ENCODE data around the gene DIRAS1.

The DIRAS1 gene

DNA sequence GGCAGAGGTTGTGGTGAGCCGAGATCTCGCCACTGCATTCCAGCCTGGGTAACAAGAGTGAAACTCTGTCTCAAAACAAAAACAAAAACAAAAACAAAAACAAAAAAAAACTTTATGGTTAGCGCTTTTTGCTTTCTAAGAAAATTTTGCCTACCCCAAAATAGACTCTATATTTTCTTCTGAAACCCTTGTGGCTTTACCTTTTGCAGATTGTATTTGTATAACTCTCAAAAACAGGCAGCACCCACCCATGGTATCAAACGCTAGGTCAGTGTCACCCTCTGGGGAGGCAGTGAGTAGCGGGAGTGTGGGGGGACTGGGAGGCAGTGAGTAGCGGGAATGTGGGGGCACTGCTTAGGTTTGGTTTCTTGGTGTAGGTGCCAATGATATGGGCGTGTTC lies 26.2 kb upstream of the DIRAS1 start:
- TF ChIP-seq EGR1 (IDR thresholded peaks at IDR 0.05) = no peak
- TF ChIP-seq CEBPB (IDR thresholded peaks at IDR 0.05) = no peak
- no peak for TF ChIP-seq TCF12 (IDR thresholded peaks at IDR 0.05; ENCODE audit: low read depth)
- TF ChIP-seq TEAD4 (IDR thresholded peaks at IDR 0.05) = no peak
- TF ChIP-seq, protein P1, sequence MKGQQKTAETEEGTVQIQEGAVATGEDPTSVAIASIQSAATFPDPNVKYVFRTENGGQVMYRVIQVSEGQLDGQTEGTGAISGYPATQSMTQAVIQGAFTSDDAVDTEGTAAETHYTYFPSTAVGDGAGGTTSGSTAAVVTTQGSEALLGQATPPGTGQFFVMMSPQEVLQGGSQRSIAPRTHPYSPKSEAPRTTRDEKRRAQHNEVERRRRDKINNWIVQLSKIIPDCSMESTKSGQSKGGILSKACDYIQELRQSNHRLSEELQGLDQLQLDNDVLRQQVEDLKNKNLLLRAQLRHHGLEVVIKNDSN (IDR thresholded peaks at IDR 0.05) = no peak
- no peak for TF ChIP-seq FOXM1 (IDR thresholded peaks at IDR 0.05; ENCODE audit: borderline replicate concordance, low read depth)
- TF ChIP-seq YY1 (IDR thresholded peaks at IDR 0.05; ENCODE audit: low read depth) = no peak

DNA sequence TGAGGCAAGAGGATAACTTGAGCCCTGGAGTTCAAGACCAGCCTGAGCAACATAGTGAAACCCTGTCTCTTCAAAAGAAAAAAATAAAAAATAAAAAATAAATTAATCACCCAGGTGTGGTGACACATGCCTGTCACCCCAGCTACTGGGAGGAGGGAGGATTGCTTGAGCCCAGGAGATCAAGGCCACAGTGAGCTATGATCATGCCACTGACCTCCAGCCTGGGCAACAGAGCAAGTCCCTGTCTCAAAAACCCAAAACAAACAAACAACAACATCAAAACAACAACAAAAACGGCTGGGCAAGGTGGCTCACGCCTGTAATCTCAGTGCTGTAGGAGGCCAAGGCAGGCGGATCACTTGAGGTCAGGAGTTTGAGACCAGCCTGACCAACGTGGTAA lies 22.9 kb upstream of the DIRAS1 start:
- TF ChIP-seq ZBTB7A (IDR thresholded peaks at IDR 0.05; ENCODE audit: low read depth) (no peak), TEAD4 (IDR thresholded peaks at IDR 0.05) (no peak), EP300 (IDR thresholded peaks at IDR 0.05; ENCODE audit: borderline replicate concordance) (no peak), YY1 (IDR thresholded peaks at IDR 0.05; ENCODE audit: low read depth) (no peak), TAF1 (IDR thresholded peaks at IDR 0.05; ENCODE audit: low read depth) (no peak), CREB1 (IDR thresholded peaks at IDR 0.05; ENCODE audit: low read depth) (no peak), RAD21 (IDR thresholded peaks at IDR 0.05; ENCODE audit: low read depth) (no peak), NFIC (IDR thresholded peaks at IDR 0.05) (no peak), FOXM1 (IDR thresholded peaks at IDR 0.05; ENCODE audit: borderline replicate concordance, low read depth) (no peak), CEBPB (IDR thresholded peaks at IDR 0.05) (no peak), EGR1 (IDR thresholded peaks at IDR 0.05) (no peak), TCF12 (IDR thresholded peaks at IDR 0.05; ENCODE audit: low read depth) (no peak)
- TF ChIP-seq, protein P2, sequence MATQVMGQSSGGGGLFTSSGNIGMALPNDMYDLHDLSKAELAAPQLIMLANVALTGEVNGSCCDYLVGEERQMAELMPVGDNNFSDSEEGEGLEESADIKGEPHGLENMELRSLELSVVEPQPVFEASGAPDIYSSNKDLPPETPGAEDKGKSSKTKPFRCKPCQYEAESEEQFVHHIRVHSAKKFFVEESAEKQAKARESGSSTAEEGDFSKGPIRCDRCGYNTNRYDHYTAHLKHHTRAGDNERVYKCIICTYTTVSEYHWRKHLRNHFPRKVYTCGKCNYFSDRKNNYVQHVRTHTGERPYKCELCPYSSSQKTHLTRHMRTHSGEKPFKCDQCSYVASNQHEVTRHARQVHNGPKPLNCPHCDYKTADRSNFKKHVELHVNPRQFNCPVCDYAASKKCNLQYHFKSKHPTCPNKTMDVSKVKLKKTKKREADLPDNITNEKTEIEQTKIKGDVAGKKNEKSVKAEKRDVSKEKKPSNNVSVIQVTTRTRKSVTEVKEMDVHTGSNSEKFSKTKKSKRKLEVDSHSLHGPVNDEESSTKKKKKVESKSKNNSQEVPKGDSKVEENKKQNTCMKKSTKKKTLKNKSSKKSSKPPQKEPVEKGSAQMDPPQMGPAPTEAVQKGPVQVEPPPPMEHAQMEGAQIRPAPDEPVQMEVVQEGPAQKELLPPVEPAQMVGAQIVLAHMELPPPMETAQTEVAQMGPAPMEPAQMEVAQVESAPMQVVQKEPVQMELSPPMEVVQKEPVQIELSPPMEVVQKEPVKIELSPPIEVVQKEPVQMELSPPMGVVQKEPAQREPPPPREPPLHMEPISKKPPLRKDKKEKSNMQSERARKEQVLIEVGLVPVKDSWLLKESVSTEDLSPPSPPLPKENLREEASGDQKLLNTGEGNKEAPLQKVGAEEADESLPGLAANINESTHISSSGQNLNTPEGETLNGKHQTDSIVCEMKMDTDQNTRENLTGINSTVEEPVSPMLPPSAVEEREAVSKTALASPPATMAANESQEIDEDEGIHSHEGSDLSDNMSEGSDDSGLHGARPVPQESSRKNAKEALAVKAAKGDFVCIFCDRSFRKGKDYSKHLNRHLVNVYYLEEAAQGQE (IDR thresholded peaks at IDR 0.05; ENCODE audit: low read depth) = no peak

DNA sequence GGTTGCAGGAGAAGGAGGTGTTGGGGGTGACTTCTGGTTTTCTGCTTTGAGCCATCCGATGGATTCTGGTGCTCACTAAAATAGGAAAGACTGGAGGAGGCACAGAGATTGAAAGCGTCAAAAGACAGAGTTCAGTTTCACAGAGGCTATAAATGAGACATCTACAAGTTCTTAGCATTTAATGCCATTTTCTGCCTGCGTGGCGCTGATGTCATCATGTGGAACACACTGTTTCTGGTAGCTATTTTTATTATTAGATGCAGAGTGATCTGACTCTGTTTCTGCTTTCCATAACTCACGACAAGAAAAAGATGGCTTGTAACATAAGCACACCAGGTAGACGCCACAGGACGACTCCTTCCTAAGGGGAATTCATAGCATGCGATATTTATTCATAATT lies 21.9 kb upstream of the DIRAS1 start:
- TF ChIP-seq TEAD4 (IDR thresholded peaks at IDR 0.05) = no peak
- TF ChIP-seq, protein P3, sequence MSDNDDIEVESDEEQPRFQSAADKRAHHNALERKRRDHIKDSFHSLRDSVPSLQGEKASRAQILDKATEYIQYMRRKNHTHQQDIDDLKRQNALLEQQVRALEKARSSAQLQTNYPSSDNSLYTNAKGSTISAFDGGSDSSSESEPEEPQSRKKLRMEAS (IDR thresholded peaks at IDR 0.05) = no peak
- no peak for TF ChIP-seq CREB1 (IDR thresholded peaks at IDR 0.05; ENCODE audit: low read depth)

DNA sequence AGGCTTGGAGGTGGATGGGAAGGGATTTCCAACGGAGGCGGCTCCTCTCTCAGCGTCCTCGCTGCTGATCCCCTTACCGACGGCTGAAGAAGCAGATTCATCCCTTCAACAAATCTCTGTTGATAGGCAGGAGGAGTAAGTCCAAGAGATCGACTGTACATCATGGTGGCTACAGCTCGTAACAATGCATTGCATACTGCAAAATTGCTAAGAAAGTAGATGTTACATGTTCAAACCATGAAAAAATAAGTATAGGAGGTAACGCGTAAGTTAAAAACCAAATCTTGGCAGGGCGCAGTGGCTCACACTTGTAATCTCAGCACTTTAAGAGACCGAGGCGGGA lies 19.1 kb upstream of the DIRAS1 start:
- no peak for TF ChIP-seq YY1 (IDR thresholded peaks at IDR 0.05; ENCODE audit: low read depth)
- no peak for TF ChIP-seq ZBTB7A (IDR thresholded peaks at IDR 0.05; ENCODE audit: low read depth)

DNA sequence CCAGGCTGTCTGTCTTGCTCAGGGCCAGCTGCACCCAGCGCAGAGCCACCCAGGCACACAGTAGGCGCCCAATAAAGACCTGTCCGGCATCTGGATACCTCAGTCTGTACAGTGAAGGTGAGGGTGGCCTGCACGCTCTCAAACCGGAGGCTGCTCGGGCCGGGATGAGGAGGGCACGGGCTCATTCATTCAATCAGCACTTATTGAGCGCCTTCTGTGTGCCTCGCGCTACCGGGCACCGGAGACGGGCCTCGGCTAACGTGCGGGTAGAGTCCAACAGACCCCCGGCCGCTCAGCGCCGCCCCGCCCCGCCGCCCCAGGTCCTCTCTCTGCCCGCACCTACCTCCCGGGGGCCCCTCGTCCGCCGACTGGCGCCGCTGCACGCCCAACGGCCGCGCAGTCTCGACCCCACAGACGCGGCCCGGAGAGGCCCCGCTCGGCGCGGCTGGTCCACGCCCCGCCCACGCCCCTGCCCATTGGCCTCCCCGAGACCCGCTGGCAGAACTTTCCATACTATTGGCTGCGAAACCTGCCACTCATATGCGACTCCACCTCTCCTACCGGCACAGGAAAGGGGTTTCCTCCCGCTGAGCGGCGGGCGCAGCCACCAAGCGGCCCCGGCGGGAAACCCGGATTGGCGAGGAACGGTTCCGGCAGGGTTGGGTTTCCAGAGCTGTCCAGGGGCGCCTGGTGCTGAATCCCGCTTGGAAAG lies 18.6 kb upstream of the DIRAS1 start, which contains the start of gene SLC39A3:
Gene SLC39A3, minus strand, starts transcription at position 416 of the 712 bp plus-strand sequence. CDS start 2,760 bp downstream, outside the sequence.
- no peak for TF ChIP-seq TEAD4 (IDR thresholded peaks at IDR 0.05)
- TF ChIP-seq, protein P3 (IDR thresholded peaks at IDR 0.05) = peak; percentile 70
- no peak for TF ChIP-seq CEBPB (IDR thresholded peaks at IDR 0.05)
- no peak for TF ChIP-seq EP300 (IDR thresholded peaks at IDR 0.05; ENCODE audit: borderline replicate concordance)
- TF ChIP-seq, protein P1 (IDR thresholded peaks at IDR 0.05) = peak; percentile 64
- peak; percentile 82 for TF ChIP-seq TCF12 (IDR thresholded peaks at IDR 0.05; ENCODE audit: low read depth)
- TF ChIP-seq TAF1 (IDR thresholded peaks at IDR 0.05; ENCODE audit: low read depth) = no peak; the same call in 1 of the 2 replicates
- TF ChIP-seq NFIC (IDR thresholded peaks at IDR 0.05) = no peak
- TF ChIP-seq, protein P2 (IDR thresholded peaks at IDR 0.05; ENCODE audit: low read depth) = peak; percentile 100
- TF ChIP-seq RAD21 (IDR thresholded peaks at IDR 0.05; ENCODE audit: low read depth) = no peak
- TF ChIP-seq FOXM1 (IDR thresholded peaks at IDR 0.05; ENCODE audit: borderline replicate concordance, low read depth) = no peak
- no peak for TF ChIP-seq EGR1 (IDR thresholded peaks at IDR 0.05)
- TF ChIP-seq CREB1 (IDR thresholded peaks at IDR 0.05; ENCODE audit: low read depth) = no peak
- no peak for TF ChIP-seq ZBTB7A (IDR thresholded peaks at IDR 0.05; ENCODE audit: low read depth)
- peak; percentile 65 for TF ChIP-seq YY1 (IDR thresholded peaks at IDR 0.05; ENCODE audit: low read depth)

DNA sequence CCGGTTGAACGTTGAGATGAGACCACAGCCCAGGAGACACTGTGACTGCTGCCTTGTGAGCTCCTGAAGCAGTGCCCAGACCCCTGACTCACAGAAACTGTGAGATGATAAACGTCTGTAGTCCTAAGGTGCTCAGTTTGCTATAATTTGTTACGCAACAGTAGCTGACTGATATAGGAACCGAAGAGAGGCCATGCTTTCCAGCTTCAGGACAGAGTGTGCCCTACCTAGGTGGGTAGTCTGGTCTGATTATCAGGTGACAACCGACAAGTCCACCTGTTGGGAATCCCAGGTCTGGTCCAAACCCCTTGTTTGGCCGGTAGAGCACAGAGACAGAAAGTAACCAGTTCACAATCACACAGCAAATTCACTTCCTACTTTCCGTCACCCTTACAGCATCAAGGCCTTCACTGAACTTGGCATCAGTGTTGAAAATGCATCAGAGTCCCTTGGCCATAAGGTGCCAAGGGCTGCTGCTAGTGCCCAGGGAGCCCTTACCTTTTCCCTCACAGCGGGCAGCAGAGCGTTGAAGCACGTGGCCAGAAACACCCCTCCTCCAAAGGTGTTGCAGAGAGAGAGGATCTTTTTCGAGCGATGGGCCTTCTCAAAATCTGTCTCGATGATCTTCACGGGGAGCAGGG lies 15.5 kb upstream of the DIRAS1 start:
- TF ChIP-seq, protein P2 (IDR thresholded peaks at IDR 0.05; ENCODE audit: low read depth) = no peak
